PC-9 (cell line): ENCODE data around the gene POLR2F. TPM values are rescaled to one million over a fixed set of nuclear protein-coding genes. Genes with fewer than 3 reads are reported as not detected.
"Not testable (repeated sequence)": the region's sequence is repeated elsewhere in the genome, so short reads cannot be mapped to it uniquely, and the experiment has no call there.

Source experiments
- BruUV-seq: library from RNA; stranded (reverse); fragments of 400-500 nt; replicated peaks from 2 replicates; lab custom pipeline; 2021; lab: Mats Ljungman, UMichigan
- CTCF ChIA-PET: fragments of 300-600 bp; sonication (Branson Sonifier 250); formaldehyde crosslinking; loops from one replicate; lab custom pipeline; 2022; ENCODE audit warnings: antibody characterized with exemption; lab: Charles Lee
- POLR2A ChIA-PET: fragments of 300-600 bp; sonication (Branson Sonifier 250); formaldehyde crosslinking; loops from one replicate; lab custom pipeline; 2022; ENCODE audit warnings: antibody characterized with exemption; ENCODE audit not compliant: unreplicated experiment; lab: Charles Lee
- DNase-seq, 2 experiments: peaks; one replicate each; pipeline versions ENCODE4 v3.0.0 to v3.0.0-alpha.2; 2015 to 2022; ENCODE audit warnings: mixed read lengths in 1 of 2
- H2AFZ ChIP-seq: fragments of 200-600 bp; sonication (generic); 2 replicates; pipeline ENCODE4 v1.8.1; 2017; ENCODE audit warnings: antibody characterized with exemption
- H3F3A ChIP-seq: fragments of 200-600 bp; sonication (generic); 2 replicates; pipeline ENCODE4 v1.8.1; 2017; ENCODE audit warnings: antibody characterized with exemption, mild to moderate bottlenecking, low read depth; ENCODE audit not compliant: insufficient read depth
- H3K27ac ChIP-seq: fragments of 200-600 bp; sonication (generic); 2 replicates; pipeline ENCODE4 v1.6.1; 2016; ENCODE audit warnings: mixed run types
- H3K27me3 ChIP-seq: fragments of 200-600 bp; sonication (generic); 2 replicates; pipeline ENCODE4 v1.6.1; 2016; ENCODE audit warnings: low read depth, mixed run types; ENCODE audit not compliant: insufficient read depth
- H3K36me3 ChIP-seq: fragments of 200-600 bp; sonication (generic); 2 replicates; pipeline ENCODE4 v1.6.1; 2016; ENCODE audit warnings: low read depth, mixed run types
- H3K4me1 ChIP-seq: fragments of 200-600 bp; sonication (generic); replicated peaks from 2 replicates; pipeline ENCODE4 v1.6.1; 2016; ENCODE audit warnings: mixed run types; ENCODE audit not compliant: insufficient read depth
- H3K4me2 ChIP-seq: fragments of 200-600 bp; sonication (generic); 2 replicates; pipeline ENCODE4 v1.6.1; 2017; ENCODE audit warnings: mixed run types
- H3K4me3 ChIP-seq: fragments of 200-600 bp; sonication (generic); 2 replicates; pipeline ENCODE4 v1.6.1; 2016; ENCODE audit warnings: mixed run types
- H3K79me2 ChIP-seq: fragments of 200-600 bp; sonication (generic); 2 replicates; pipeline ENCODE4 v1.6.1; 2017; ENCODE audit warnings: low read depth, mixed run types
- H3K9me2 ChIP-seq: fragments of 200-600 bp; sonication (generic); 2 replicates; pipeline ENCODE4 v1.8.1; 2017; ENCODE audit warnings: mild to moderate bottlenecking; ENCODE audit not compliant: insufficient read depth
- H3K9me3 ChIP-seq: fragments of 200-600 bp; sonication (generic); 2 replicates; pipeline ENCODE4 v1.8.1; 2016; ENCODE audit warnings: low read depth; ENCODE audit not compliant: insufficient read depth
- H4K20me1 ChIP-seq: fragments of 200-600 bp; sonication (generic); 2 replicates; pipeline ENCODE4 v1.8.1; 2017; ENCODE audit not compliant: insufficient read depth
- CTCF ChIP-seq: fragments of 200-600 bp; sonication (generic); conservative IDR thresholded peaks from 2 replicates; pipeline ENCODE4 v1.6.1; 2017; ENCODE audit warnings: mixed run types, antibody characterized with exemption, mild to moderate bottlenecking, moderate library complexity
- EZH2 ChIP-seq: fragments of 200-600 bp; sonication (generic); IDR thresholded peaks from 2 replicates; pipeline ENCODE4 v1.8.0; 2017; ENCODE audit warnings: antibody characterized with exemption, low read depth
- intact Hi-C: fragments of 100-400 bp; cut with micrococcal nuclease; formaldehyde crosslinking; loops from one replicate; pipeline ENCODE4 v1.10.0; 2022; ENCODE audit not compliant: unreplicated experiment
- total RNA-seq: library from RNA; stranded (reverse); gene quantifications from 2 replicates; pipeline ENCODE4 v1.2.3, GENCODE V29; 2021

The POLR2F gene
- total RNA-seq, 1 experiment from 2014 or later: 180 TPM

DNA sequence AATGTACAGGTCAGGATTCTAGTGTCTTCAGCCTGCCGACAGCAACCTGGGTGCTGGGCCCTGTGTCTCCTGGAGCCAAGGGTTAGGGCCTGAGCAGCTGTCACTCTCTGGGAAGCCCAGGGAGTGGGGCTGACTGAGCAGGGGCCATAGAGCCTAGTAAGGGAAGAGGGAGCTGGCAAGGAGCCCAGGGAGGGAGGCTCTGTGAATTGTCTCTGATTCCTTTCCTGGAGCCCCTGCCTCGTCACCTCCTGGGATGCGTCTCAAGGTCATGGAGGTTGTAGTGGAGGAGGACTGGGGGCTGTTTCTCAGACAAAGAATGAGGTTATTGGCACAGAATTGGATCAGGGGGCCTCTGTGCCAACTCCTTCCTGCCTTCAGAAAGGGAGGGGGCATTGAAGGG is 19.0 kb downstream of the POLR2F start:
- no peak for TF ChIP-seq CTCF
- TF ChIP-seq EZH2: no peak
- no TSS peak for BruUV-seq
- POLR2A ChIA-PET: no interaction called here
- H3K4me2 ChIP-seq: no peak overlapping the region
- no peaks in the 10 kb centered on the region for H3K27me3 ChIP-seq
- no peak overlapping the region for H3K4me3 ChIP-seq
- no peaks in the 10 kb centered on the region for H3K4me1 ChIP-seq
- CTCF ChIA-PET: interaction anchor here (0.7 kb wide), 1 partner anchor 80 kb away, joined by 3 read pairs; no protein-coding TSS in a partner anchor
- peaks cover 3% of the 10 kb centered on the region; the same call in 1 of the 2 replicates for H3K36me3 ChIP-seq
- H3F3A ChIP-seq: peaks cover 4% of the 10 kb centered on the region; the same call in 1 of the 2 replicates
- intact Hi-C loops: no loop called here
- H3K9me3 ChIP-seq: no peaks in the 10 kb centered on the region
- no peak for DNase-seq
- H3K9me2 ChIP-seq: no peaks in the 10 kb centered on the region
- H3K79me2 ChIP-seq: no peaks in the 10 kb centered on the region
- no peak overlapping the region for H2AFZ ChIP-seq
- no peak overlapping the region for H3K27ac ChIP-seq
- H4K20me1 ChIP-seq: no peaks in the 10 kb centered on the region; the same call in 1 of the 2 replicates

DNA sequence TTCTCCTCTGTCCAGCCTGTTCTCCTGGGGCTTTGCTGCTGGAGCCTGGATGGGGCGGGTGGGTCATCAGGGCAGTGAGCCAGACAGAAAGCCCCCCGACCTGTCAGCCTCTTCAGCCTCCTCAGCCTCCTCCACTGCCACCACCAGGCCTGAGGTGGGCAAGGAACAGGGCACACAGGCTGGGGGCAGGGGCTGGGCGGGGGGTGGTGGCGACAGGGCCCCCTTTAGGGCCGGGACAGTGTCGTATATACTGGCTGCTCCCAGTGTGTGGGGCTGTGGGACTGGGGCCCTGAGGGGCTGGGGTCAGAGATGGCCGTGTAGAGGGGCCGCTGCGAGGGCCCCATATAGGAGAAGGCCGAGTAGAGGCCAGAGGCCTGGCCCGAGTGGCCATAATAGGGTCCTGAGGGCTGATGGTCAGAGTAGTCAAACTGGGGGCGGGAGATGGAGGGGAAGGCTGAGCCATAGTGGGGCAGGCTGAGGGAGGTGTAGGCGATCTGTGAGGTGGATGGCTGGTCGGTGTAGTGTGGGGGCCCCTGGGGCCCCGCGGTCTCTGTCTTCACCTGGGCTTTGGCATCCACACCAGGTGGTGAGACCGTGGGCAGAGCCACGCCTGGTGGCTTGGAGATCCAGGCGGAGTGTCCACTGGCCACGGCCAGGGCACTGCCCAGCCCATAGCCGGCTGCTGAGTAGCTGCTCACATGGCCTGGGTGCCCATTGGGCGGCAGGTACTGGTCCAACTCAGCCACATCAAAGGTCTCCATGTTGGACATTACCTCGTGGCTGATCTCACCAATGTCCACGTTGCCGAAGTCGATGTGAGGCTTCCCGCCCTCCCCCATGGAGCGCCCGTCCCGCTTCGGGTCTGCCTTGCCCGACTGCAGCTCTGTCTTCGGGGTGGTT is 20.0 kb downstream of the POLR2F start:
- DNase-seq: no peak

DNA sequence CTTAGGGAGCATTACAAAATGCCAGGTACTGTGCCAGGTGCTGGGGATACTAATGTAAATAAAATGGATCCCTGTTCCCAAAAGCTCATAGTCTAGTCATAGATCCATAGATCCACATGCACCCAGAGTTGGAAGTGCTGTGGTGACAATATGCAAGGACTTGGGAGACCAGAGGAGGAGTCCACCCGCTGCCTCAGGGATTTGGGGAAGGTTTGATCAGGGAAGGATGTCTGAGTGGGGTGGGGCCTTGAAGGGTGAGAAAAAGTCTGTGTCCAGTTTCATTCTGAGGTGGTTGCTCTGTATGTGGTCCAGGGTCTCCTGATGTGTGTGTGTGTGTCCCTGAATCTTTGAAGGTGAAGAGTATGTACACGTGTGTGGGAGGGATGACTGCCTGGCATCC is 21.7 kb downstream of the POLR2F start:
- H3K36me3 ChIP-seq: no peaks in the 10 kb centered on the region
- peaks cover 4% of the 10 kb centered on the region; the same call in 1 of the 2 replicates for H3F3A ChIP-seq
- H3K4me3 ChIP-seq: no peak overlapping the region
- H3K9me3 ChIP-seq: no peaks in the 10 kb centered on the region
- H3K79me2 ChIP-seq: no peaks in the 10 kb centered on the region
- no peak overlapping the region for H2AFZ ChIP-seq
- DNase-seq: no peak
- H3K4me1 ChIP-seq: no peaks in the 10 kb centered on the region
- BruUV-seq: no TSS peak
- H4K20me1 ChIP-seq: no peaks in the 10 kb centered on the region; the same call in 1 of the 2 replicates
- H3K27me3 ChIP-seq: no peaks in the 10 kb centered on the region
- H3K27ac ChIP-seq: no peak overlapping the region
- TF ChIP-seq EZH2 (no peak), CTCF (no peak)
- no peak overlapping the region for H3K4me2 ChIP-seq
- CTCF ChIA-PET: no interaction called here
- POLR2A ChIA-PET: no interaction called here
- H3K9me2 ChIP-seq: no peaks in the 10 kb centered on the region
- intact Hi-C loops: no loop called here

More for the DNA sequence above, 20.0 kb downstream of the POLR2F start:
- CTCF ChIA-PET: no interaction called here
- Histone ChIP-seq H3K4me2 (no peak overlapping the region), H3K27me3 (no peaks in the 10 kb centered on the region), H3K4me3 (no peak overlapping the region), H3K79me2 (no peaks in the 10 kb centered on the region), H3K9me2 (no peaks in the 10 kb centered on the region), H3K4me1 (no peaks in the 10 kb centered on the region), H3K9me3 (no peaks in the 10 kb centered on the region), H3K27ac (no peak overlapping the region), H3F3A (peaks cover 4% of the 10 kb centered on the region; the same call in 1 of the 2 replicates), H3K36me3 (no peaks in the 10 kb centered on the region), H2AFZ (no peak overlapping the region), H4K20me1 (no peaks in the 10 kb centered on the region; the same call in 1 of the 2 replicates)
- POLR2A ChIA-PET: no interaction called here
- intact Hi-C loops: no loop called here
- TF ChIP-seq EZH2 (no peak), CTCF (no peak)
- BruUV-seq: no TSS peak

- H4K20me1 ChIP-seq, H3K36me3 ChIP-seq, H3K27ac ChIP-seq, BruUV-seq, H3K79me2 ChIP-seq, DNase-seq, H3F3A ChIP-seq, H3K4me1 ChIP-seq, H3K4me2 ChIP-seq, H3K4me3 ChIP-seq, intact Hi-C loops, H2AFZ ChIP-seq, H3K9me3 ChIP-seq, H3K9me2 ChIP-seq, H3K27me3 ChIP-seq: not testable (repeated sequence)
- ChIA-PET CTCF (interaction anchor here (0.5 kb wide), 1 partner anchor 119 kb away, joined by 7 read pairs; no protein-coding TSS in a partner anchor), POLR2A (interaction anchor here (0.5 kb wide), 1 partner anchor 72 kb away, joined by 7 read pairs; no protein-coding TSS in a partner anchor)
Observed at GRCh38 chr22:37976022-37976421, 22.5 kb downstream of the POLR2F start.
